IPS DF 4.7 (cell line): ENCODE measurements around the gene USP3.
A peak's percentile ranks its signal among the peaks of the same experiment; 100 is the strongest.

Experiments used
- DNase-seq: peaks from one replicate; pipeline ENCODE4 v3.0.0-alpha.2; 2013; ENCODE audit warnings: low spot score; ENCODE audit errors: extremely low read depth

The USP3 gene

GRCh38 chr15:63504247-63504978 is at the start of gene USP3:
Gene USP3, plus strand, starts transcription at chr15:63504593. Its CDS starts 147 bp downstream, at chr15:63504740.
- DNase-seq: no peak

- no peak for DNase-seq
These were observed 48.1 kb upstream of the USP3 start for GRCh38 chr15:63456258-63456657.

- no peak for DNase-seq
These were observed 47.0 kb upstream of the USP3 start for GRCh38 chr15:63457379-63457778.

- DNase-seq: no peak
These were observed 46.4 kb upstream of the USP3 start for GRCh38 chr15:63458026-63458425.

- DNase-seq: no peak
These were observed 45.5 kb upstream of the USP3 start for GRCh38 chr15:63458794-63459395.

- no peak for DNase-seq
These were observed 43.9 kb upstream of the USP3 start for GRCh38 chr15:63460210-63461155.

GRCh38 chr15:63461230-63461985 is 43.0 kb upstream of the USP3 start:
- no peak for DNase-seq

- DNase-seq: no peak
These were observed 42.3 kb upstream of the USP3 start for GRCh38 chr15:63462088-63462487.

- DNase-seq: no peak
These were observed 41.4 kb upstream of the USP3 start for GRCh38 chr15:63463036-63463435.

- DNase-seq: no peak
These were observed 40.6 kb upstream of the USP3 start for GRCh38 chr15:63463793-63464192.

GRCh38 chr15:63465104-63465503 is 39.3 kb upstream of the USP3 start:
- DNase-seq: no peak

GRCh38 chr15:63466378-63467192 is 37.8 kb upstream of the USP3 start:
- peak; percentile 74 for DNase-seq

- no peak for DNase-seq
These were observed 35.2 kb upstream of the USP3 start for GRCh38 chr15:63469190-63469589.

GRCh38 chr15:63469984-63470383 is 34.4 kb upstream of the USP3 start:
- DNase-seq: no peak

GRCh38 chr15:63473007-63473748 is 31.2 kb upstream of the USP3 start:
- DNase-seq: no peak

- DNase-seq: no peak
These were observed 30.7 kb upstream of the USP3 start for GRCh38 chr15:63473749-63473998.

- no peak for DNase-seq
These were observed 30.2 kb upstream of the USP3 start for GRCh38 chr15:63473999-63474809.

GRCh38 chr15:63474810-63475316 is 29.5 kb upstream of the USP3 start:
- no peak for DNase-seq

- no peak for DNase-seq
These were observed 28.7 kb upstream of the USP3 start for GRCh38 chr15:63475707-63476106.
